AG09319 (cell line): ENCODE results near the gene RAB27B.
"Not testable (repeated sequence)": the region's sequence is repeated elsewhere in the genome, so short reads cannot be mapped to it uniquely, and the experiment has no call there.

Experiments used
- DNase-seq: peaks from one replicate; pipeline ENCODE4 v3.0.0-alpha.2; 2010; ENCODE audit warnings: low read depth; ENCODE audit errors: extremely low read depth
- CTCF ChIP-seq: IDR thresholded peaks from 2 replicates; pipeline ENCODE4 v1.5.1; 2011; ENCODE audit warnings: low read depth, mild to moderate bottlenecking, inconsistent platforms, low read length, moderate library complexity

RAB27B gene

GRCh38 chr18:54849683-54850082 is 21.4 kb downstream of the RAB27B start:
- no peak for TF ChIP-seq CTCF
- no peak for DNase-seq

GRCh38 chr18:54850598-54850997 is 22.3 kb downstream of the RAB27B start:
- no peak for DNase-seq
- no peak for TF ChIP-seq CTCF

- DNase-seq: no peak
- no peak for TF ChIP-seq CTCF
Observed at GRCh38 chr18:54852780-54853675, 24.8 kb downstream of the RAB27B start.

GRCh38 chr18:54855050-54855449 is 26.8 kb downstream of the RAB27B start:
- DNase-seq: not testable (repeated sequence)

- no peak for DNase-seq
- no peak for TF ChIP-seq CTCF
Observed at GRCh38 chr18:54856105-54856646, 27.9 kb downstream of the RAB27B start.

GRCh38 chr18:54857499-54857898 is 29.2 kb downstream of the RAB27B start:
- no peak for TF ChIP-seq CTCF
- DNase-seq: no peak

GRCh38 chr18:54859667-54860421 is 31.6 kb downstream of the RAB27B start:
- no peak for TF ChIP-seq CTCF
- no peak for DNase-seq
